K562 (cell line): ENCODE measurements around the gene FBXO11. TPM values are rescaled to one million over a fixed set of nuclear protein-coding genes. Genes with fewer than 3 reads are reported as not detected.

Experiments
- ATF7 ChIP-seq: fragments of 450-650 bp; IDR thresholded peaks from 2 replicates; pipeline ENCODE4 v1.7.1; 2014; ENCODE audit warnings: mild to moderate bottlenecking, moderate library complexity
- BACH1 ChIP-seq: fragments of 200-800 bp; sonication (Bioruptor generic); IDR thresholded peaks from 2 replicates; pipeline ENCODE4 v1.6.1; 2016; ENCODE audit warnings: missing genetic modification characterization, missing compliant biosample characterization
- CTBP1 ChIP-seq: fragments of 450-650 bp; IDR thresholded peaks from 2 replicates; pipeline ENCODE4 v1.6.1; 2016; ENCODE audit warnings: borderline replicate concordance
- FOSL1 ChIP-seq: fragments of 200-800 bp; sonication (Bioruptor generic); conservative IDR thresholded peaks from 2 replicates; pipeline ENCODE4 v1.6.1; 2016; ENCODE audit warnings: missing genetic modification characterization, missing compliant biosample characterization
- HCFC1 ChIP-seq: IDR thresholded peaks from 2 replicates; pipeline ENCODE4 v1.6.1; 2012; ENCODE audit warnings: low read depth, low read length, improper control_type of control experiment
- HNRNPLL ChIP-seq: fragments of 200-400 bp; formaldehyde crosslinking; IDR thresholded peaks from 2 replicates; pipeline ENCODE4 v1.6.1; 2017; ENCODE audit warnings: low read length, low read depth, mild to moderate bottlenecking; ENCODE audit not compliant: poor library complexity, severe bottlenecking
- ID3 ChIP-seq, 2 experiments: fragments of 250-450 bp in 1 of 2; fragments of 450-650 bp in 1 of 2; sonication (Bioruptor Pico) in 1 of 2; IDR thresholded peaks; 2 replicates each; pipeline versions ENCODE4 v1.6.1 to v1.8.0; 2016 to 2021; ENCODE audit warnings: mild to moderate bottlenecking in 2 of 2, moderate library complexity in 2 of 2, missing compliant biosample characterization in 1 of 2, missing genetic modification characterization in 1 of 2
- JUN ChIP-seq, 2 experiments: sonication (generic) in 1 of 2; formaldehyde crosslinking in 1 of 2; IDR thresholded peaks; 2 replicates each; pipeline versions ENCODE4 v1.6.1 to v1.8.0; 2012 to 2022; ENCODE audit warnings: borderline replicate concordance in 2 of 2, mild to moderate bottlenecking in 2 of 2, improper control_type of control experiment in 1 of 2, low read depth in 1 of 2, low read length in 1 of 2, missing genetic modification reagents in 1 of 2
- LEF1 ChIP-seq: fragments of 450-650 bp; IDR thresholded peaks from 2 replicates; pipeline ENCODE4 v1.6.1; 2016; ENCODE audit warnings: mild to moderate bottlenecking
- MTF1 ChIP-seq: fragments of 250-450 bp; sonication (Bioruptor Pico); IDR thresholded peaks from 2 replicates; pipeline ENCODE4 v1.9.0; 2021; ENCODE audit warnings: moderate library complexity, mild to moderate bottlenecking, inconsistent platforms, borderline replicate concordance
- NFXL1 ChIP-seq: fragments of 450-650 bp; formaldehyde crosslinking; IDR thresholded peaks from 2 replicates; pipeline ENCODE4 v1.4.0; 2021; ENCODE audit warnings: mild to moderate bottlenecking
- POLR2A ChIP-seq: fragments of 450-650 bp; conservative IDR thresholded peaks from 2 replicates; pipeline ENCODE4 v1.6.1; 2016
- SLC30A9 ChIP-seq: fragments of 250-450 bp; sonication (Bioruptor Pico); IDR thresholded peaks from 2 replicates; pipeline ENCODE4 v1.8.0; 2022; ENCODE audit warnings: mild to moderate bottlenecking, moderate library complexity
- TBP ChIP-seq: optimal IDR thresholded peaks from 2 replicates; pipeline ENCODE3; 2011; ENCODE audit warnings: low read depth, low read length, improper control_type of control experiment
- ZFP30 ChIP-seq: fragments of 250-450 bp; sonication (Bioruptor Pico); IDR thresholded peaks from 2 replicates; pipeline ENCODE4 v1.8.0; 2022; ENCODE audit warnings: moderate library complexity, mild to moderate bottlenecking, inconsistent platforms, borderline replicate concordance
- ZMIZ1 ChIP-seq, 2 experiments: fragments of 150-350 bp in 1 of 2; IDR thresholded peaks; 2 replicates each; pipeline ENCODE4 v1.6.1; 2012 to 2016; ENCODE audit warnings: low read depth in 2 of 2, low read length in 2 of 2, mild to moderate bottlenecking in 1 of 2, moderate library complexity in 1 of 2
- ZNF124 ChIP-seq: sonication (generic); formaldehyde crosslinking; IDR thresholded peaks from 2 replicates; pipeline ENCODE4 v1.8.1; 2022; ENCODE audit warnings: missing genetic modification reagents
- ZNF133 ChIP-seq: fragments of 250-450 bp; sonication (Bioruptor Pico); IDR thresholded peaks from 2 replicates; pipeline ENCODE4 v1.4.0; 2020; ENCODE audit warnings: mild to moderate bottlenecking
- ZNF175 ChIP-seq: fragments of 200-800 bp; sonication (Bioruptor generic); IDR thresholded peaks from 2 replicates; pipeline ENCODE4 v1.6.1; 2016; ENCODE audit warnings: low read depth, mild to moderate bottlenecking, missing genetic modification characterization, missing compliant biosample characterization
- ZNF644 ChIP-seq: fragments of 200-800 bp; sonication (Bioruptor generic); IDR thresholded peaks from 2 replicates; pipeline ENCODE4 v1.6.1; 2016; ENCODE audit warnings: low read depth, missing genetic modification characterization, missing compliant biosample characterization
- ZNF764 ChIP-seq: fragments of 250-450 bp; sonication (Bioruptor Pico); IDR thresholded peaks from 2 replicates; pipeline ENCODE4 v1.4.0; 2020; ENCODE audit warnings: low read depth, mild to moderate bottlenecking, moderate library complexity
- polyA plus RNA-seq, 8 experiments: library from polyadenylated mRNA; depleted of rRNA in 4 of 8; stranded (reverse) in 5 of 8; unstranded in 3 of 8; fragments of >200 nt; fragmentation: Nextera tagmentation in 2 of 8; fragmentation: Illumina TruSeq in 1 of 8; extraction: Ambion mirVana in 2 of 8; extraction: Trizol in 1 of 8; gene quantifications; 2 replicates each; pipeline versions ENCODE4 v1.2.1 to v1.2.3, GENCODE V29; 2011 to 2014; ENCODE audit warnings: inconsistent platforms in 1 of 8, missing spikeins in 1 of 8
- total RNA-seq, 7 experiments: library from RNA; depleted of rRNA in 6 of 7; stranded (reverse); fragments of >200 nt in 6 of 7; fragmentation: Illumina TruSeq in 2 of 7; extraction: Trizol in 2 of 7; gene quantifications; 2 replicates each; pipeline versions ENCODE4 v1.2.1 to v1.2.3, GENCODE V29; 2011 to 2021; ENCODE audit warnings: low replicate concordance in 1 of 7

The FBXO11 gene
- total and polyA plus RNA-seq, 9 of the 15 experiments (the other 6 are each of a cell fraction or from before 2014, with no cell fraction given): 8.8 to 44.5 (median 24.1) TPM

GRCh38 chr2:47906157-47907038, at the start of gene FBXO11 (continued):
- TF ChIP-seq ZNF133 (CRISPR knock-in tag) (no peak), JUN (IDR thresholded peaks at IDR 0.05; ENCODE audit: borderline replicate concordance, low read depth, low read length) (0 out of 2 replicates have a peak, but pooled peaks have one; percentile 13), JUN (CRISPR knock-in tag; IDR thresholded peaks at IDR 0.05; ENCODE audit: borderline replicate concordance) (no peak; the same call in 1 of the 2 replicates), MTF1 (CRISPR knock-in tag) (no peak), FOSL1 (tag) (peak; percentile 23; the same call in 1 of the 2 replicates), ZMIZ1 (IDR thresholded peaks at IDR 0.05; ENCODE audit: low read depth in 2 of 2, low read length in 2 of 2) (no peak), SLC30A9 (CRISPR knock-in tag) (no peak), HNRNPLL (peak; percentile 57), ATF7 (peak; percentile 82), ZNF124 (no peak), ZNF764 (CRISPR knock-in tag) (no peak), ID3 (CRISPR knock-in tag; IDR thresholded peaks at IDR 0.05) (no peak), ID3 (tag; IDR thresholded peaks at IDR 0.05) (no peak), LEF1 (no peak), POLR2A (peak; percentile 85), HCFC1 (no peak), BACH1 (tag) (no peak), ZNF644 (no peak; the same call in 1 of the 2 replicates), ZFP30 (CRISPR knock-in tag) (no peak), TBP (peak; percentile 85), CTBP1 (0 out of 2 replicates have a peak, but pooled peaks have one; percentile 24), NFXL1 (CRISPR knock-in tag) (no peak), ZNF175 (CRISPR knock-in tag) (no peak)
